ENCODE measurements around the gene PDZD2.

GRCh38 chr5:31993165-31993961 lies 354.4 kb downstream of the PDZD2 start:
- TF ChIP-seq POLR2A (IDR thresholded peaks at IDR 0.05) (no peak), CTCF (IDR thresholded peaks at IDR 0.05) (no peak)

All from sigmoid colon (tissue), 3 donors.